ENCODE data around the gene PEAK1. TPM values are rescaled to one million over a fixed set of nuclear protein-coding genes. Genes with fewer than 3 reads are reported as not detected.

PEAK1 gene
- total RNA-seq, 4 donors from 2014 or later: 91.8 to 170 (median 123) TPM

DNA sequence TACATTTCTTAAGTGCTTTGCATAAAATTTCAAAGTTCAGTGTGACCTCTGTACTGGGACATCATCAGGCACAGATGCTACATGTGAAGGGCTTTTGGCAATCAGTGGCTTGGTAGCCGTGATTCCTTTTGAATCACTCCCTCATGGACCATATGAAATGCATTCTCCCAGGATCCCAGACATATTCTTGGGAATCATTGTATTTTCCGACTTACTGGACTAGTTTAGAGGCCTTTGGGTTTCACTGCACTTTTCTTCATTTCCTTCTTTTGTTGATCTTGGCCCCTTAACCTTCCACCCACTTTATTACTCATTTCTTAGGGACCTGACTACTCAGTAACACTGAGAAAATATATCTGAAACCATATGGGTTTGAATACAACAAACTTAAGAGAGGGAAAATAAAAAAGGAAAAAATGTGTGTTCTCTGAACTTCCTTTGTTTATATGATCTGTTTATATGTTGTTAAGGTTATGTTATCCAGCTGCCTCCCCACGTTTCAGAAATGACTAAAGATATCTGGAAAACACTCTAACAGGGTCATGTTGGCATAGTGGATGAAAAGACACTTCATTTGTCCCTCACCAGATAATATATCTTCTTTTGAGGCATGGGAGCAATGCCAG, 35.9 kb upstream of the PEAK1 start:
- H3K36me3 ChIP-seq: peaks cover 0 to 24% (median 2%) of the 10 kb centered on the region in 4 donors
- DNase-seq (ENCODE audit: extremely low spot score): no peak
- H3K27me3 ChIP-seq: no peaks in the 10 kb centered on the region
- peaks cover 38 to 44% (median 41%) of the 10 kb centered on the region in 4 donors for H3K4me1 ChIP-seq
- intact Hi-C loops (cut with DNase I): no loop called here
- no peak for TF ChIP-seq EP300 (IDR thresholded peaks at IDR 0.05)
- no peak for TF ChIP-seq POLR2A (IDR thresholded peaks at IDR 0.05; ENCODE audit: low read depth)
- TF ChIP-seq POLR2AphosphoS5 (IDR thresholded peaks at IDR 0.05): peak in 1 of 2 donors; percentile 20
- H3K9me3 ChIP-seq: no peaks in the 10 kb centered on the region
- WGBS: 23% methylated on average over 3 of the region's 3 CpGs
- peak overlapping the region; percentile 35 to 59 (median 52) for H3K27ac ChIP-seq (replicated peaks in 1 of 4)
- no peak overlapping the region for H3K4me3 ChIP-seq

DNA sequence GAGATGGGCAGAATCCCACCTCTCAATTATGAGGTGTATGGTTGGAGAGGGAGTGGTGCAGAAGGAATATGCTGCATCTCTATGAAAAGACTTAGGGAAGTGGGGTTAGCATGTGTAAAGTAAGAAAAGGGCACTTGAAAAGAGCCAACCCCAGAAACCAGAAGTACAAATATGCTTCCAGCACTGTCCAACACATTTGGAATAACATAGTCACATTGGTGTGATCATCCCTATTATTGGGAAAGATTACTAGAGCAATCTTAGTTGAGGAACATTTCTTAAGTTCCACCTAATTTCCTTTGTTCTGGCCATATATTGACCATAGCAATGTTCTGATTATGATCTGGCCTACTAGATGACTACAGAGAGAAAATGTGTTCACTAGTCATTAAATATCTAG, 35.0 kb upstream of the PEAK1 start:
- peak overlapping the region in 3 of 4 donors; percentile 35 to 59 (median 46) for H3K27ac ChIP-seq (replicated peaks in 1 of 4)
- TF ChIP-seq, protein P1, sequence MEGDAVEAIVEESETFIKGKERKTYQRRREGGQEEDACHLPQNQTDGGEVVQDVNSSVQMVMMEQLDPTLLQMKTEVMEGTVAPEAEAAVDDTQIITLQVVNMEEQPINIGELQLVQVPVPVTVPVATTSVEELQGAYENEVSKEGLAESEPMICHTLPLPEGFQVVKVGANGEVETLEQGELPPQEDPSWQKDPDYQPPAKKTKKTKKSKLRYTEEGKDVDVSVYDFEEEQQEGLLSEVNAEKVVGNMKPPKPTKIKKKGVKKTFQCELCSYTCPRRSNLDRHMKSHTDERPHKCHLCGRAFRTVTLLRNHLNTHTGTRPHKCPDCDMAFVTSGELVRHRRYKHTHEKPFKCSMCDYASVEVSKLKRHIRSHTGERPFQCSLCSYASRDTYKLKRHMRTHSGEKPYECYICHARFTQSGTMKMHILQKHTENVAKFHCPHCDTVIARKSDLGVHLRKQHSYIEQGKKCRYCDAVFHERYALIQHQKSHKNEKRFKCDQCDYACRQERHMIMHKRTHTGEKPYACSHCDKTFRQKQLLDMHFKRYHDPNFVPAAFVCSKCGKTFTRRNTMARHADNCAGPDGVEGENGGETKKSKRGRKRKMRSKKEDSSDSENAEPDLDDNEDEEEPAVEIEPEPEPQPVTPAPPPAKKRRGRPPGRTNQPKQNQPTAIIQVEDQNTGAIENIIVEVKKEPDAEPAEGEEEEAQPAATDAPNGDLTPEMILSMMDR (IDR thresholded peaks at IDR 0.05): no peak
- TF ChIP-seq POLR2AphosphoS5 (IDR thresholded peaks at IDR 0.05) (no peak), POLR2A (IDR thresholded peaks at IDR 0.05; ENCODE audit: low read depth) (no peak), EP300 (IDR thresholded peaks at IDR 0.05) (no peak)
- H3K4me1 ChIP-seq: peaks cover 37 to 44% (median 41%) of the 10 kb centered on the region in 4 donors
- no peak overlapping the region for H3K4me3 ChIP-seq
- no peaks in the 10 kb centered on the region for H3K9me3 ChIP-seq
- intact Hi-C loops (cut with DNase I): no loop called here
- no peak for DNase-seq (ENCODE audit: extremely low spot score)
- no peaks in the 10 kb centered on the region for H3K27me3 ChIP-seq
- H3K36me3 ChIP-seq: peaks cover 0 to 16% (median 2%) of the 10 kb centered on the region in 4 donors

DNA sequence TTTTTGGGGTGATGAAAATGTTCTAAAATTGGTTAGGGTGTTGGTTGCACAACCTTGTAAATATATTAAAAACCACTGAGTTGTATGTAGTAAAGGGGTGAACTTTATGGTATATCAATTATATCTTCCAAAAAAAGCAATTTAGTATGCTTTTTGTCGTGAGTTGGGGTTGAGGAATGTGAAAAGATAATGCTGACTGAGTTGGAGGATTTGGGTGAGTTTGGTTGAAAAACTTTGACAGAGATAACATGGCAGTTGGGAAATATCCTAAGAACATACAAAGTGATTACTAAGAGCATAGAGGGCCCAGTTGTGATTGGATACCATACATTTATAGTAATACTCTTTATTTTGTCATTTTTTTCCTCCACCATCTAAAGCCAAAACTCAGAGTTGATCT, 34.4 kb upstream of the PEAK1 start:
- H3K4me1 ChIP-seq: peaks cover 37 to 44% (median 41%) of the 10 kb centered on the region in 4 donors

DNA sequence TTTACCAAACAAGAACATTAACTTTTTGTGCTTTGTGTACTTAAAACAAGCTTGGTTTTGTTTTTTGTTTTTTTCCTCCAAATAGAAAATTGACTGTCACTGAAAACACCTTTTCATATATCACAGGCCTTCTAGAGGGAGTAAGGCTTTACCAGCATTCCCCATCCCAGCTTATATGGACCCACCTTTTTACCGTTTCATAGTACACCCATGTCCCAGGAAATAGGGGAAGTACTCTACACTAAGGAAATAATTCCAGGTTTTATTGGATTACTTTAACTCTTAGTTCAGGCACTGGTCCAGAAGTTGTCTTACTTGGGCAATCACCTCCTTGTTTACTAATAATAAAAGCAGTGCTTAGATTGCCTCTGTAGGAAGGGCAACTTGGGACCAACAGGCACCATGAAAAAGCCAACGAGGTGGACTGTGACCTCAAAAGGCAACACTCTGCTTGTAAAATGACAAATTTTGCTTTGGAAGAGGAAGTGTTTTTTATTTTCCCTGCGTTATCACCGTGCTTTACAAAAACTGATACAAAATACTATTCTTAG, 27.0 kb upstream of the PEAK1 start:
- WGBS: 79% methylated on average over 4 of the region's 4 CpGs
- Histone ChIP-seq H3K27me3 (no peaks in the 10 kb centered on the region), H3K27ac (replicated peaks in 1 of 4) (no peak overlapping the region), H3K4me3 (no peak overlapping the region), H3K36me3 (peaks cover 0 to 5% (median 0%) of the 10 kb centered on the region in 4 donors), H3K4me1 (peaks cover 27 to 50% (median 47%) of the 10 kb centered on the region in 4 donors), H3K9me3 (no peaks in the 10 kb centered on the region)
- DNase-seq (ENCODE audit: extremely low spot score): no peak
- TF ChIP-seq, protein P1 (IDR thresholded peaks at IDR 0.05): no peak
- no peak for TF ChIP-seq POLR2A (IDR thresholded peaks at IDR 0.05; ENCODE audit: low read depth)
- TF ChIP-seq EP300 (IDR thresholded peaks at IDR 0.05): no peak
- TF ChIP-seq POLR2AphosphoS5 (IDR thresholded peaks at IDR 0.05): no peak
- intact Hi-C loops (cut with DNase I): no loop called here

More for the DNA sequence above, 34.4 kb upstream of the PEAK1 start:
- H3K27me3 ChIP-seq: no peaks in the 10 kb centered on the region
- H3K4me3 ChIP-seq: no peak overlapping the region
- H3K36me3 ChIP-seq: peaks cover 0 to 10% (median 1%) of the 10 kb centered on the region in 4 donors
- no peak for DNase-seq (ENCODE audit: extremely low spot score)
- TF ChIP-seq, protein P1 (IDR thresholded peaks at IDR 0.05): no peak
- H3K27ac ChIP-seq (replicated peaks in 1 of 4): no peak overlapping the region
- H3K9me3 ChIP-seq: no peaks in the 10 kb centered on the region
- 91% methylated on average over 1 of the region's 1 CpG for WGBS
- intact Hi-C loops (cut with DNase I): no loop called here

DNA sequence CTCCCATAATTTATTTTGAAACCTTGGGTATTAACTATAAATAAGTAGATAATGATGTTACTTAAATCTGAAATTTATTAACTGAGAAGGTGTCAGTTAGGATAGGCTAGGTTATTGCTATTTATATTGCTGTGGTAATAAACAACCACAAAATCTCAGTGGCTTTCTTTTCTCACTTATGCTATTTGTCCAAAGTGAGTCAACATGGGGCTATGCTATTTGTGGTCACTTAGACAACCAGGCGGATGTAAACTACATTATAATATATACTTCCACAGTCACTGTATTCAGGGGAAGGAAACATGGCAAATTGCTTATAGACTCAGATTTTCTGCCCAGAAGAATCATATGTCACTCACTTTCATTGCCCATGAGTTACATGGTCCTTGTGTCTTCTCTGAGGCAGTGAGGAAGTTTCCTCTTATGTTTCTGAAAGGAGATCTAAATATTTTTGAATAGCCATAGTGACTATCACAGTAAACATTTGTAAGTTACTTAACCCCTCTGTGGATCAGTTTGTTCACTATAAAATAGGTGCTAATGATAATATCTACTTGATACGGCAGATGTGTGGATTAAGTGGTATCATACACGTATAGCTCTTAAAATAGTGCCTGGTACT, 20.6 kb upstream of the PEAK1 start:
- WGBS: 83% methylated on average over 3 of the region's 3 CpGs
- no peak overlapping the region for H3K27ac ChIP-seq (replicated peaks in 1 of 4)
- TF ChIP-seq POLR2A (IDR thresholded peaks at IDR 0.05; ENCODE audit: low read depth): no peak
- TF ChIP-seq, protein P1 (IDR thresholded peaks at IDR 0.05): no peak
- TF ChIP-seq EP300 (IDR thresholded peaks at IDR 0.05): no peak
- TF ChIP-seq POLR2AphosphoS5 (IDR thresholded peaks at IDR 0.05): no peak
- peaks cover 32 to 43% (median 40%) of the 10 kb centered on the region in 4 donors for H3K4me1 ChIP-seq
- H3K27me3 ChIP-seq: no peaks in the 10 kb centered on the region
- H3K4me3 ChIP-seq: no peak overlapping the region
- DNase-seq (ENCODE audit: extremely low spot score): no peak
- intact Hi-C loops (cut with DNase I): no loop called here
- H3K9me3 ChIP-seq: no peaks in the 10 kb centered on the region
- no peaks in the 10 kb centered on the region for H3K36me3 ChIP-seq
